HL-60 (cell line): ENCODE data around the gene FUT3.

ENCODE experiments used
- GABPA ChIP-seq: IDR thresholded peaks from 2 replicates; pipeline ENCODE4 v1.6.1; 2012; ENCODE audit warnings: low read depth
- TF ChIP-seq, protein P1 (sequence below): IDR thresholded peaks from one replicate; pipeline ENCODE4 v1.5.1; 2011; ENCODE audit warnings: low read length, control low read depth, inconsistent platforms; ENCODE audit not compliant: insufficient read depth

DNA sequence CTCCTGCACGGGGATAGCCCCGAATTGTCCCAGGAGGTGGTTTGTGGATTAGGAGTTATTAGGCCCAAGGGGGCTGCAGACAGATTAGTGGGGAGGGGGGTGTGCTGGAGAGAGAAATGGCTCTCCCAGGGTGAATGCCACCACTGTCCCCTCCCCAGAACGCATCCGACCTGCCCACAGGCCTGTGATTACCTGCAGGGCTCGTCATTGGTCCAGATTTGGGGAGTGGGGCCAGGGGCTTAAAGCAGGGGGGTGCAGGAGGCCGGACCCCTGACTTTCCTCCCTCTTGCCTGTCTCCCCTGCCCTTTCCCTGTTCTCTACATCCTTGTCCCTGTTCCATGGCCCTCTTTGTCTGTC is 45.1 kb downstream of the FUT3 start:
- TF ChIP-seq, protein P1, sequence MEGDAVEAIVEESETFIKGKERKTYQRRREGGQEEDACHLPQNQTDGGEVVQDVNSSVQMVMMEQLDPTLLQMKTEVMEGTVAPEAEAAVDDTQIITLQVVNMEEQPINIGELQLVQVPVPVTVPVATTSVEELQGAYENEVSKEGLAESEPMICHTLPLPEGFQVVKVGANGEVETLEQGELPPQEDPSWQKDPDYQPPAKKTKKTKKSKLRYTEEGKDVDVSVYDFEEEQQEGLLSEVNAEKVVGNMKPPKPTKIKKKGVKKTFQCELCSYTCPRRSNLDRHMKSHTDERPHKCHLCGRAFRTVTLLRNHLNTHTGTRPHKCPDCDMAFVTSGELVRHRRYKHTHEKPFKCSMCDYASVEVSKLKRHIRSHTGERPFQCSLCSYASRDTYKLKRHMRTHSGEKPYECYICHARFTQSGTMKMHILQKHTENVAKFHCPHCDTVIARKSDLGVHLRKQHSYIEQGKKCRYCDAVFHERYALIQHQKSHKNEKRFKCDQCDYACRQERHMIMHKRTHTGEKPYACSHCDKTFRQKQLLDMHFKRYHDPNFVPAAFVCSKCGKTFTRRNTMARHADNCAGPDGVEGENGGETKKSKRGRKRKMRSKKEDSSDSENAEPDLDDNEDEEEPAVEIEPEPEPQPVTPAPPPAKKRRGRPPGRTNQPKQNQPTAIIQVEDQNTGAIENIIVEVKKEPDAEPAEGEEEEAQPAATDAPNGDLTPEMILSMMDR: no peak
- no peak for TF ChIP-seq GABPA
